ENCODE results near the gene FERMT3.

FERMT3 gene

GRCh38 chr11:64216879-64217278, 10.4 kb downstream of the FERMT3 start:
- intact Hi-C loops (cut with DNase I), result no loop called here
- peak in 1 of 10 donors; percentile 38 for DNase-seq

- intact Hi-C loops (cut with DNase I), result no loop called here
- DNase-seq, result peak in 1 of 10 donors; percentile 64
Observed at GRCh38 chr11:64218628-64219353, 12.3 kb downstream of the FERMT3 start.

GRCh38 chr11:64219354-64219684, 12.8 kb downstream of the FERMT3 start:
- intact Hi-C loops (cut with DNase I), result no loop called here
- no peak for DNase-seq

GRCh38 chr11:64219755-64220154, 13.2 kb downstream of the FERMT3 start:
- no peak for DNase-seq
- intact Hi-C loops (cut with DNase I), result no loop called here

- no peak for DNase-seq
Observed at GRCh38 chr11:64220271-64220670, 13.8 kb downstream of the FERMT3 start.

GRCh38 chr11:64220798-64221197, 14.3 kb downstream of the FERMT3 start:
- no peak for DNase-seq
- intact Hi-C loops (cut with DNase I), result no loop called here

More at GRCh38 chr11:64220271-64220670, 13.8 kb downstream of the FERMT3 start:
- intact Hi-C loops (cut with DNase I), result no loop called here

- intact Hi-C loops (cut with DNase I), result no loop called here
- DNase-seq, result no peak
Observed at GRCh38 chr11:64222651-64223000, 16.1 kb downstream of the FERMT3 start.

- no peak for DNase-seq
- intact Hi-C loops (cut with DNase I), result no loop called here
Observed at GRCh38 chr11:64223001-64223651, 16.6 kb downstream of the FERMT3 start.

- intact Hi-C loops (cut with DNase I), result no loop called here
- no peak for DNase-seq
Observed at GRCh38 chr11:64224151-64224890, 17.8 kb downstream of the FERMT3 start.

GRCh38 chr11:64224891-64225607, 18.5 kb downstream of the FERMT3 start:
- intact Hi-C loops (cut with DNase I), result no loop called here
- no peak for DNase-seq

GRCh38 chr11:64225608-64226506, 19.3 kb downstream of the FERMT3 start, which contains the start of the genes NUDT22 and TRPT1:
NUDT22 (plus strand) TSS chr11:64226274; CDS start chr11:64226653, 379 bp downstream.
TRPT1 (minus strand) TSS chr11:64226186; CDS start chr11:64225860, 326 bp downstream.
- peak; percentile 87 to 99 (median 93) for DNase-seq
- intact Hi-C loops (cut with DNase I), result no loop called here

- peak in 4 of 10 donors; percentile 31 to 92 (median 66) for DNase-seq
- intact Hi-C loops (cut with DNase I), result no loop called here
Observed at GRCh38 chr11:64226507-64227051, 20.1 kb downstream of the FERMT3 start.

GRCh38 chr11:64227405-64227956, 21.0 kb downstream of the FERMT3 start:
- DNase-seq, result no peak
- intact Hi-C loops (cut with DNase I), result no loop called here

- no peak for DNase-seq
- intact Hi-C loops (cut with DNase I), result no loop called here
Observed at GRCh38 chr11:64229090-64229743, 22.7 kb downstream of the FERMT3 start.

GRCh38 chr11:64229744-64230170, 23.2 kb downstream of the FERMT3 start:
- no peak for DNase-seq
- intact Hi-C loops (cut with DNase I), result loop anchor here (10.0 kb wide), 1 partner anchor 45 kb away; the partner anchor contains the start of gene STIP1

- intact Hi-C loops (cut with DNase I), result loop anchor here (10.0 kb wide), 1 partner anchor 46 kb away; the partner anchor contains the start of gene STIP1
- peak; percentile 83 to 99 (median 92) for DNase-seq
Observed at GRCh38 chr11:64230171-64230984, 23.9 kb downstream of the FERMT3 start, which contains the start of gene DNAJC4. DNAJC4 (plus strand) TSS chr11:64230548; CDS start chr11:64230855, 307 bp downstream.

GRCh38 chr11:64230985-64231365, 24.5 kb downstream of the FERMT3 start:
- intact Hi-C loops (cut with DNase I), result loop anchor here (10.0 kb wide), 1 partner anchor 46 kb away; the partner anchor contains the start of gene STIP1
- no peak for DNase-seq
